Superior temporal gyrus (tissue), 1 donor: Measurements from ENCODE around the gene RAPGEF1.
A peak's percentile ranks its signal among the peaks of the same experiment; 100 is the strongest.
"Not testable (repeated sequence)": the region's sequence is repeated elsewhere in the genome, so short reads cannot be mapped to it uniquely, and the experiment has no call there.

Source experiments
- DNase-seq: peaks from one replicate; pipeline ENCODE4 v3.0.0-alpha.2; 2016; ENCODE audit errors: extremely low spot score

The RAPGEF1 gene

GRCh38 chr9:131685753-131686706, 53.8 kb downstream of the RAPGEF1 start:
- no peak for DNase-seq

- DNase-seq = not testable (repeated sequence)
Observed at GRCh38 chr9:131683094-131683493, 56.8 kb downstream of the RAPGEF1 start.

GRCh38 chr9:131682261-131682660, 57.6 kb downstream of the RAPGEF1 start:
- DNase-seq = no peak

- DNase-seq = not testable (repeated sequence)
Observed at GRCh38 chr9:131681826-131682225, 58.0 kb downstream of the RAPGEF1 start.

- DNase-seq = not testable (repeated sequence)
Observed at GRCh38 chr9:131681108-131681507, 58.8 kb downstream of the RAPGEF1 start.

- DNase-seq = no peak
Observed at GRCh38 chr9:131679261-131680020, 60.4 kb downstream of the RAPGEF1 start.

- peak; percentile 55 for DNase-seq
Observed at GRCh38 chr9:131678499-131679111, 61.3 kb downstream of the RAPGEF1 start.

- no peak for DNase-seq
Observed at GRCh38 chr9:131677444-131678180, 62.3 kb downstream of the RAPGEF1 start.

- DNase-seq = no peak
Observed at GRCh38 chr9:131677049-131677443, 62.8 kb downstream of the RAPGEF1 start.

GRCh38 chr9:131676431-131676972, 63.4 kb downstream of the RAPGEF1 start:
- DNase-seq = no peak

- DNase-seq = no peak
Observed at GRCh38 chr9:131675437-131676022, 64.3 kb downstream of the RAPGEF1 start.

- no peak for DNase-seq
Observed at GRCh38 chr9:131674425-131675421, 65.2 kb downstream of the RAPGEF1 start.

- DNase-seq = no peak
Observed at GRCh38 chr9:131673531-131673930, 66.3 kb downstream of the RAPGEF1 start.

GRCh38 chr9:131673068-131673467, 66.8 kb downstream of the RAPGEF1 start:
- no peak for DNase-seq

GRCh38 chr9:131672451-131672850, 67.4 kb downstream of the RAPGEF1 start:
- no peak for DNase-seq

- no peak for DNase-seq
Observed at GRCh38 chr9:131671133-131671520, 68.7 kb downstream of the RAPGEF1 start.

GRCh38 chr9:131670247-131671132, 69.4 kb downstream of the RAPGEF1 start:
- DNase-seq = no peak
